IPS DF 4.7 (cell line): ENCODE measurements around the gene CAPN7.

Experiments
- DNase-seq: peaks from one replicate; pipeline ENCODE4 v3.0.0-alpha.2; 2013; ENCODE audit warnings: low spot score; ENCODE audit errors: extremely low read depth

CAPN7 gene

DNA sequence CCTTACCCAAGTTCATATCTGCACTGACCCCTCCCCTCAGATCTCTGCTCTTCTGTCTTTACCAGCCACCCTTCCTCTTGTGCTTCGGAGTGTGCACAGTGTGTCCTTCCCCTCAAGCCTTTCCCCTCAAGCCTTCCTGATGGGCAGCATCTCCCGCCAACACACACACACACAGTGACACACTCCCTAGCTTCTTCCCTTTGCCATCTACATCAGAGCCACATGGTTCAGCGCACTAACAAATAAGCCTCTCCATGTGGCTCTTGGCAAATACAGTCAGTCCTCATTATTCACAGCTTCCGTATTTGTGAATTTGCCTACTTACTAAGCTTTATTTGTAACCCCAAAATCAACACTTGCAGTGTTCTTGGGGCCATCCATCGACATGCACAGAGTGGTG lies 88.9 kb downstream of the CAPN7 start:
- DNase-seq: no peak

DNA sequence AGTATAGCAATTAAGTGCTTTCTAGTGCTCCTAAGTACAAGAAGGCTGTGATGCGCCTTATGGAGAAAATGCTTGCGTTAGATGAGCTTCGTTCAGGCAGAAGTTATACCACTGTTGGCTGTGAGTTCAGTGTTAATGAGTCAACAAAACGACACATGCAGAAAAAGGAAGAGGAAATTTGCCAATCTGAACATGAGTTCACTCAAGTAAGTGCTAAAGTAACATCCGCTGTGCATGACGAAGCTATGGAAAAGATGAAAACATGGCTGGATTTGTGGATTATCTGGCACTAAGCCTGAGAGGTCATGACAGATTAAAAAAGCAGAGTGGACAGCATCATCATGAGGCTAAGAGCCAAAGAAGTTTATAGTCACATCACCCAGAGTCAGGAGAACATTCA lies 89.5 kb downstream of the CAPN7 start:
- no peak for DNase-seq

- DNase-seq: no peak
Measured at GRCh38 chr3:15297608-15298350, 91.7 kb downstream of the CAPN7 start.

DNA sequence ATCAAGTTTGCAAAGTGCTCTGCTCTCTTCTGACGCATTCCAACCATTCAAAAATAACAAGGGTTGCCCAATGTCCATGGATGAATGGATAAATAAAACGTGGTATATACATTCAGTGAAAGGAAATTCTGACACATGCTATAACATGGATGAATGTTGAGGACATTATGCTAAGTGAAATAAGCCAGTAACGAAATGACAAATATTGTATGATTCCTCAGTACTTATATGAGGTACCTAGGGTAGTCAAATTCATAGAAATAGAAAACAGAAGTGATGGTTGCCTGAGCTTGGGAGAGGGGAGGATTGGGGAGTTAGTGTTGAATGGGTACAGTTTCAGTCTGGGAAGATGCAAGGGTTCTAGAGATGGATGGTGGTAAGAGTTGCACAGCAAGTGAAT lies 92.5 kb downstream of the CAPN7 start:
- DNase-seq: no peak

DNA sequence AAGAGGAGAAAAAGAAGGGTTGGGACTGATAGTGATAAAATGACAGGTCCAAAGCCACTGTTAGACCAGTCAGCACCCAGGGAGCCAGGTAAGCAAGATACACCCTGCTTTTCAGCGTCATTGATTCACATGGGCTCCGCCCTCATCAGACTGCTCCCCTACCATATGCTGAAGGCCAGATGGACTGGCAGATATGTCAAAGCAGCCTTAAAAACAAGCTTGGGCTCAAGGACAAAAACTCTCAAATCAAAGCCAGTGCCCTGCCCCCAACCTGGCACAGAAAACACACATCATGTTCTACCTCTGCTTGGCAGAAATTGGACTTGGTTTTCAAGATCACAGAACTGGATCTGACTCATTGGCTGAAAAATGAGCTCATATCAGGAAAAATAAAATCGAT lies 93.0 kb downstream of the CAPN7 start:
- no peak for DNase-seq

DNA sequence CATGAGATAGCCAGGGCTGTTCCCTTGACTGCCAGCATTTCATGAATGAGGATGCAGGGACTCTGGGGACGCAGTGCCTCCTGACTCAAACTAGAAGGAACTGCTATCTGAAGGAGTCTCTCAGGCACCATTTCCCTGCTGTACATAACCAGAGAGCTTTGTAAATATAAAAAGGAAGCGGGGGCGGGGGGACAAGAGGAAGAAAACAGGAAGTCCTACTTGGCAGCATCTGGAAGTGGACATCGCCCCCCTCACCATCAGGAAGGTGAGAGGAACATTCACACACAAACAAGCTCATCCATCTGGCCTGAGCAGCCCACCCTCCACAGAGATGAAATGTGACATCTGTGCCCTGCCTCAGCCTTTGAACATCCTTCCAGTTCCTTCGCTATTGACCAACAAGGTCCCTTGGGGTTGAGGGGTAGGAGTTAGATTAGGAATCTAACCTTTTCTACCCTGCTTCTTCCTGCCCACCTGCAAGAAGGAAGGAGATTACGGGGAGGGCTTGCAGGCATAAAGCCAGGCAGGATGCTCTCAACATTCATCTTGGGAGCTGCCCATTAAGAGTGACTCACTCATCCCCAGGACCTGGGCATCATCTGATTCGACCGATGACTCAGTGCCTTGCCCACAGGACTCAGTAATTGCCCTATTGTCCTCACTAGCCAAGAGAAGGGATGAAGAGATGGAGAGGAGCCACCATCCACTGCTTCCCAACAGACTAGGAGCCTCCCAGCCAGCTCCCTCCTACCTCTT lies 94.5 kb downstream of the CAPN7 start:
- DNase-seq: no peak

- DNase-seq: no peak
Measured at GRCh38 chr3:15301761-15302160, 95.7 kb downstream of the CAPN7 start.
